Right lobe of liver (tissue), 6 donors: ENCODE measurements around the gene CDH7. TPM values are rescaled to one million over a fixed set of nuclear protein-coding genes. Genes with fewer than 3 reads are reported as not detected.

Source experiments
- ATAC-seq, 4 donors: fragments of 200-7000 bp; cut with Tn5 transposase; one replicate each; pipeline ENCODE4 v1.9.1; 2020; ENCODE audit warnings: mild to moderate bottlenecking in 4 of 4, moderate library complexity in 4 of 4
- DNase-seq, 3 donors: peaks; one replicate each; pipeline ENCODE4 v3.0.0-alpha.2; 2020
- H3K27ac ChIP-seq, 3 donors: fragments of 200-600 bp; one replicate each; pipeline ENCODE4 v1.8.0; 2022
- H3K27me3 ChIP-seq, 2 donors: fragments of 200-600 bp; one replicate each; pipeline ENCODE4 v1.8.0; 2022
- H3K36me3 ChIP-seq, 4 donors: fragments of 200-600 bp; sonication (generic) in 1 of 4; one replicate each; pipeline versions ENCODE4 v1.5.1 to v1.8.0; 2017 to 2022; ENCODE audit warnings: control low read depth in 1 of 4
- H3K4me1 ChIP-seq, 4 donors: fragments of 200-600 bp; sonication (generic) in 1 of 4; one replicate each; pipeline versions ENCODE4 v1.5.1 to v1.8.0; 2017 to 2022; ENCODE audit warnings: control low read depth in 1 of 4
- H3K4me3 ChIP-seq, 3 donors: fragments of 200-600 bp; one replicate each; pipeline ENCODE4 v1.8.0; 2022
- H3K9me3 ChIP-seq, 4 donors: fragments of 200-600 bp; sonication (generic) in 1 of 4; one replicate each; pipeline versions ENCODE4 v1.5.1 to v1.8.0; 2017 to 2022; ENCODE audit warnings: control low read depth in 1 of 4
- CTCF ChIP-seq, 4 donors: fragments of 200-600 bp in 3 of 4; fragments of 450-650 bp in 1 of 4; IDR thresholded peaks; one replicate each; pipeline versions ENCODE4 v1.5.1 to v1.8.0; 2016 to 2022; ENCODE audit warnings: antibody characterized with exemption in 4 of 4, mild to moderate bottlenecking in 2 of 4
- POLR2A ChIP-seq: fragments of 450-650 bp; IDR thresholded peaks from one replicate; pipeline ENCODE4 v1.6.1; 2017; ENCODE audit warnings: antibody characterized with exemption, mild to moderate bottlenecking
- WGBS: methylation state at CpG from one replicate; pipeline ENCODE4 v1.1.6; 2018; ENCODE audit warnings: low coverage, low lambda C conversion rate; ENCODE audit not compliant: insufficient coverage; ENCODE audit errors: missing lambda C conversion rate; 5-methylcytosine and 5-hydroxymethylcytosine counted together
- intact Hi-C, 2 donors: fragments of 100-400 bp; cut with DNase I; formaldehyde crosslinking; loops; one replicate each; pipeline versions ENCODE4 v1.11.2 to v1.14.1; 2022
- total RNA-seq, 6 experiments: library from RNA; depleted of rRNA in 2 of 6; stranded (reverse); fragments of >200 nt in 2 of 6; fragmentation: NEBNext Ultra II Directional in 3 of 6; extraction: Animal tissue kit (Norgen Biotek cat#: 25700) in 3 of 6; gene quantifications; one replicate each; pipeline versions ENCODE4 v1.1.0 to v1.2.4, GENCODE V29; 2016 to 2023
- donor health status: DM: no; HTN: yes; CAD: no.
- donor health status: DM: no; HTN: no; CAD: no.
- donor health status: DM: no; HTN: no; CAD: no.
- donor health status: DM: no; HTN: yes; CAD: no.
- donor health status: DM: no; HTN: yes; CAD: no.

CDH7 gene
- total RNA-seq, 6 experiments from 2014 or later = not detected

DNA sequence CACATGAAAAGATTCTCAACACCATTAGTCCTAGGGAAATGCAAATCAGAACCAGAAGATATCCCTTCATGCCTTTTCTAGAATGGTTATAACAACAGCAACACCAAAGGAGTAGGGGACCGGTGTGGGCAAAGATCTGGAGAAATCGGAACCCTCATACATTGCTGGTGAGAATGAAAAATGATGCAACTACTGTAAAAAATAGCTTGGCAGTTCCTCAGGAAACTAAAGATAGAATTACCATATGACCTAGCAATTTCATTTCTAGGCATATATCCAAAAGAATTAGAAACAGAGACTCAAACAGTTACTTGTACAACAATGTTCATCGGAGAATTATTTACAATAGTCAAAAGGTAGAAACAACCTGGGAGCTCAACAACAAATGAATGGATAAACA is 29.2 kb upstream of the CDH7 start:
- Histone ChIP-seq H3K27me3 (no peaks in the 10 kb centered on the region), H3K27ac (no peak overlapping the region), H3K36me3 (no peaks in the 10 kb centered on the region), H3K4me1 (no peaks in the 10 kb centered on the region), H3K4me3 (no peak overlapping the region), H3K9me3 (no peaks in the 10 kb centered on the region)
- TF ChIP-seq POLR2A (no peak), CTCF (IDR thresholded peaks at IDR 0.05) (no peak)
- DNase-seq (no peak), ATAC-seq (no peak)
- 63% methylated on average over 3 of the region's 3 CpGs for WGBS
- intact Hi-C loops = no loop called here

DNA sequence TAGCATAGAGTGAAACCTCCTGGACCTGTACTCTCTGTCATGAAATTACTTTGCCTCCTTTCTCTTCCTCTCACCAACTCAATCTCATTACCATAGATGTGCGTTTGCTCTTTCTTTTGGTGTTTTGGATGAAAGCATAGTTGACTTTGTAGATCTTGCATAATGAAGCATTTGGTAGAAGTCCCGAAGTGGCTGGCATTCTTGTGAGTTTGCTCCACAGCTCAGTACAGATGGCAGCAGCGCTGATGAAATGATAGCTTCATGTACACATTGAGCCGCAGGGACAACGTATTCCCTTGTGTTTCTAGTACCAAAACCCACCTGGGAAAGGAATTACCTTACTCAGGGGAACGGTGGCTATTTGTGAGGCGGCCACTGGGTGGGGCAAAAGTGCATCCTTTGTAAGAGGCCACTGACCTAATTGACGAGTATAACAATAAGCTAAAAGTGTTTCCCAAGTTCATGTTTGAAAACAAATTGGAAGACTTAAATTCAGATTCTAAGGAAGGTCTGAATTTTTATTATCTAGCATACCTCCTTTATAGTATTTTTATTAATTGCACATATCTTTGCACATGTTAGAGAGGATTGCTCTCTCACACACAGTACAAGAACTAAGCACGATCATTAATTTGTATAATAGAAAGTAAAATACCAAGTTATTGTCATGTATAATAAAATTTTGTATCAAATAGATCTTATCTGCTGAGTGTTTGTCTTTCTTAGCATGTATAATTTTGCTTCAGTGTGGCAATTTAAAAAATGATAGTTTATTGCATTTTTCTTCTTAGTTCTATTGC is 25.4 kb upstream of the CDH7 start:
- Histone ChIP-seq H3K27ac (no peak overlapping the region), H3K36me3 (no peaks in the 10 kb centered on the region), H3K4me3 (no peak overlapping the region), H3K9me3 (no peaks in the 10 kb centered on the region), H3K4me1 (no peaks in the 10 kb centered on the region), H3K27me3 (no peaks in the 10 kb centered on the region)
- intact Hi-C loops = no loop called here
- 11% methylated on average over 9 of the region's 9 CpGs for WGBS
- no peak for DNase-seq
- ATAC-seq = peak; percentile 33 to 59 (median 45)
- TF ChIP-seq CTCF (IDR thresholded peaks at IDR 0.05) (peak in 3 of 4 donors; percentile 20 to 49 (median 29)), POLR2A (no peak)

DNA sequence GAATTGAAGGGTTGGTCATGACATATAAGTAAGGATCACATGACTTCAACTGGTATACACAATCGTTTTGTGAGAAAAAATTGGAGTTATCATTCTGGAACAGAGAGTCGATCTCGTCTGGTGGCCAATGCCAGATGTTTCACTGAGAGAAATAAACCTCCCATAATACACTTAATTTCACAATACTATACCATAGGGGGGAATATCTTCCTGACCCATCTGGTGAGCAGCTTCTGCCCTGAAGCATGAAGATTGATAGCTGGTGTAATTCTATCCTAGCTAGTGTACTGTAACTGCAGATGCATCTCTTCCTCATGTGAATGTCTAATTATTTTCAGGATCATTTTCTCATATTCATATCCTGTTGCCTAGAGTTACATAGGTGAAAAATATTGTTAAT is 15.7 kb upstream of the CDH7 start:
- WGBS = 41% methylated on average over 3 of the region's 3 CpGs
- DNase-seq (no peak), ATAC-seq (no peak)
- Histone ChIP-seq H3K27me3 (no peaks in the 10 kb centered on the region), H3K27ac (no peak overlapping the region), H3K9me3 (no peaks in the 10 kb centered on the region), H3K36me3 (no peaks in the 10 kb centered on the region), H3K4me1 (no peaks in the 10 kb centered on the region), H3K4me3 (no peak overlapping the region)
- intact Hi-C loops = no loop called here
- no peak for TF ChIP-seq CTCF (IDR thresholded peaks at IDR 0.05)
- no peak for TF ChIP-seq POLR2A

- H3K4me3 ChIP-seq = no peak overlapping the region
- no peaks in the 10 kb centered on the region for H3K4me1 ChIP-seq
- no peaks in the 10 kb centered on the region for H3K9me3 ChIP-seq
- no peak for TF ChIP-seq POLR2A
- 0% methylated on average over 1 of the region's 2 CpGs for WGBS
- H3K27me3 ChIP-seq = no peaks in the 10 kb centered on the region
- no peak for ATAC-seq
- no peak overlapping the region for H3K27ac ChIP-seq
- intact Hi-C loops = no loop called here
- H3K36me3 ChIP-seq = no peaks in the 10 kb centered on the region
- DNase-seq = no peak
These were observed 13.3 kb upstream of the CDH7 start for GRCh38 chr18:65737471-65737955.

DNA sequence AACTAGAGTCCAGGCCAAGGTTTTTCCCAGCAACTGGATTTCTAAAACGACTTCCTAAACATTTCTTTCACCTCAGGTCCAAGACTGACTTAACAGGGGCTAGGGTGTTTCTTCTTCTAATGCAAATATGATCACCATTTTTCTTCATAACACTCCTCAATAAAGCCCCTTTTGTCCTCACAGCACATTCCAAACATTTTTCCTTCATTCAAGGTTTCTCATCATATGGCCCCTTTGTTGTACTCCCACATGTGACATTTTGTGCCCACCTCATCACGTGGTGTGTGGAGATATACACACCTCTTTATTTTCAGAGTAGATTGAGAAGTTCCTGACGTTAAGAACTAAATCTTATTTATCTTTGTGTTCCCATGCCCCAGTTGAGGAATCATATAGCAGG is 3.9 kb upstream of the CDH7 start:
- Histone ChIP-seq H3K36me3 (no peaks in the 10 kb centered on the region), H3K4me1 (peaks cover 0 to 5% (median 0%) of the 10 kb centered on the region in 4 donors), H3K4me3 (no peak overlapping the region), H3K27ac (no peak overlapping the region), H3K9me3 (no peaks in the 10 kb centered on the region), H3K27me3 (peaks cover 0 to 9% of the 10 kb centered on the region in 2 donors)
- TF ChIP-seq CTCF (IDR thresholded peaks at IDR 0.05) (no peak), POLR2A (no peak)
- intact Hi-C loops = no loop called here
- no peak for ATAC-seq
- DNase-seq = no peak
- 29% methylated on average over 3 of the region's 3 CpGs for WGBS
